Fibroblast of lung (primary cell): Measurements from ENCODE around the gene UTP25. TPM values are rescaled to one million over a fixed set of nuclear protein-coding genes. Genes with fewer than 3 reads are reported as not detected.
A peak's percentile ranks its signal among the peaks of the same experiment; 100 is the strongest.

Source experiments
- DNase-seq, 2 donors: peaks; one replicate each; pipeline versions ENCODE4 v3.0.0 to v3.0.0-alpha.2; 2010; ENCODE audit warnings: low read depth in 2 of 2
- H2AFZ ChIP-seq: 2 replicates; pipeline ENCODE4 v1.5.1; 2012; ENCODE audit warnings: low read length, control low read depth, inconsistent platforms
- H3K27ac ChIP-seq: 2 replicates; pipeline ENCODE4 v1.5.1; 2011; ENCODE audit warnings: low read length, control low read depth; ENCODE audit not compliant: insufficient read depth
- H3K27me3 ChIP-seq: 2 replicates; pipeline ENCODE4 v1.5.1; 2011; ENCODE audit warnings: mild to moderate bottlenecking, low read length; ENCODE audit not compliant: control insufficient read depth, insufficient read depth
- H3K36me3 ChIP-seq: 2 replicates; pipeline ENCODE4 v1.5.1; 2011; ENCODE audit warnings: low read length; ENCODE audit not compliant: control insufficient read depth, insufficient read depth
- H3K4me1 ChIP-seq: 2 replicates; pipeline ENCODE4 v1.5.1; 2011; ENCODE audit warnings: low read length; ENCODE audit not compliant: control insufficient read depth, insufficient read depth; ENCODE audit errors: extremely low read depth
- H3K4me2 ChIP-seq: 2 replicates; pipeline ENCODE4 v1.5.1; 2011; ENCODE audit warnings: low read length, control low read depth; ENCODE audit not compliant: insufficient read depth; ENCODE audit errors: extremely low read depth
- H3K4me3 ChIP-seq, 4 experiments: fragments of 200-600 bp in 1 of 4; sonication (generic) in 1 of 4; replicated peaks in 1 of 4; 2 replicates each; pipeline ENCODE4 v1.5.1; 2011 to 2016; ENCODE audit warnings: low read length in 4 of 4, low read depth in 3 of 4, mild to moderate bottlenecking in 3 of 4, control low read depth in 2 of 4, inconsistent platforms in 1 of 4, mixed read lengths in 1 of 4; ENCODE audit not compliant: insufficient read depth in 1 of 4; ENCODE audit errors: control extremely low read depth in 1 of 4
- H3K79me2 ChIP-seq: 2 replicates; pipeline ENCODE4 v1.5.1; 2012; ENCODE audit warnings: mild to moderate bottlenecking, low read length, inconsistent platforms; ENCODE audit not compliant: control insufficient read depth, insufficient read depth
- H3K9ac ChIP-seq: 2 replicates; pipeline ENCODE4 v1.5.1; 2011; ENCODE audit warnings: mild to moderate bottlenecking, low read length, control low read depth; ENCODE audit not compliant: insufficient read depth
- H3K9me3 ChIP-seq: 2 replicates; pipeline ENCODE4 v1.5.1; 2012; ENCODE audit warnings: low read depth, low read length; ENCODE audit not compliant: control insufficient read depth, insufficient read depth
- H4K20me1 ChIP-seq: 2 replicates; pipeline ENCODE4 v1.5.1; 2011; ENCODE audit warnings: low read length; ENCODE audit not compliant: control insufficient read depth, insufficient read depth; ENCODE audit errors: extremely low read depth
- EZH2 ChIP-seq: IDR thresholded peaks from 2 replicates; pipeline ENCODE4 v1.5.1; 2012; ENCODE audit warnings: low read length, control low read depth, mild to moderate bottlenecking; ENCODE audit errors: missing control alignments
- polyA plus RNA-seq, 2 donors: library from polyadenylated mRNA; depleted of rRNA in 1 of 2; stranded (reverse) in 1 of 2; unstranded in 1 of 2; fragments of >200 nt; gene quantifications; 2 replicates each; pipeline ENCODE4 v1.2.1, GENCODE V29; 2011 to 2012; ENCODE audit warnings: missing spikeins in 1 of 2
- total RNA-seq: library from RNA; depleted of rRNA; stranded (reverse); fragments of >200 nt; gene quantifications from 2 replicates; pipeline ENCODE4 v1.2.1, GENCODE V29; 2014
- TF ChIP-seq, protein P1 (sequence below), 2 donors: IDR thresholded peaks in 1 of 2; conservative IDR thresholded peaks in 1 of 2; 1 replicate in 1 of 2; 2 replicates in 1 of 2; pipeline ENCODE4 v1.5.1; 2011 to 2012; ENCODE audit warnings: low read length in 2 of 2, control low read depth in 1 of 2, inconsistent platforms in 1 of 2, low read depth in 1 of 2, mild to moderate bottlenecking in 1 of 2

Gene UTP25
- total and polyA plus RNA-seq, 2 donors (not counting 1 experiment from before 2014, with no cell fraction given): 10.4 to 12.3 TPM

DNA sequence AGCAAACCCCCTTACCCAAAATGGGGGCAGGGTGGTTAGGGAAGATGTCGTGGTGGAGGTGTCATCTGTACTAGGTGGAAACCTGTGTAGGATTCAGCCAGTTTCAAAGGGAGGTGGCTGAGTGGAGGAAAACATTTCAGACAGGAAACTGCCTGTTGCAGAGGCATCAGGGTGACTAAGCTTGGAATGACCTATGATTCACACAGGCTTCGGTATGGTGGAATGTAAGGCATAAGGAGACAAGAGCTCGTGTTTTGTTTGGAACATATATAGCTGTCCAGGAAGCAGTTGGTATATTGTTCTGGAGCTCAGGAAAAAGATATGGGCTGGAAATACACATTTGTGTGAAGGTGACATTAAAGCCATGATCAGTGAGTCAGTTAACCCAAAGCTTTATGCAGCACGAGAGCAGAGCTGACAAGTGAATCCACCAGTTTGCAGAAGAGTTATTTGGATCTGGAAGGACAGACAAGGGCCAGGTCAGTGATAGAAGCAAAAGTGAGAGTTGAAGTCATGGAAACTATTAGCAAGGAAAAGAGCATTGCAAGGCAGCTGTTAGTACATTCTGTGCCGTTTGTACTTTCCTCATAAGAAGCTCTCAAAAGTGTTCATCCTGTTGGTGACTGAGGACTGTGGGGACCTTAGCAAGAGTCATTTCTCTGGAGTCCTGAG is 12.2 kb downstream of the UTP25 start:
- TF ChIP-seq EZH2: no peak
- TF ChIP-seq, protein P1, sequence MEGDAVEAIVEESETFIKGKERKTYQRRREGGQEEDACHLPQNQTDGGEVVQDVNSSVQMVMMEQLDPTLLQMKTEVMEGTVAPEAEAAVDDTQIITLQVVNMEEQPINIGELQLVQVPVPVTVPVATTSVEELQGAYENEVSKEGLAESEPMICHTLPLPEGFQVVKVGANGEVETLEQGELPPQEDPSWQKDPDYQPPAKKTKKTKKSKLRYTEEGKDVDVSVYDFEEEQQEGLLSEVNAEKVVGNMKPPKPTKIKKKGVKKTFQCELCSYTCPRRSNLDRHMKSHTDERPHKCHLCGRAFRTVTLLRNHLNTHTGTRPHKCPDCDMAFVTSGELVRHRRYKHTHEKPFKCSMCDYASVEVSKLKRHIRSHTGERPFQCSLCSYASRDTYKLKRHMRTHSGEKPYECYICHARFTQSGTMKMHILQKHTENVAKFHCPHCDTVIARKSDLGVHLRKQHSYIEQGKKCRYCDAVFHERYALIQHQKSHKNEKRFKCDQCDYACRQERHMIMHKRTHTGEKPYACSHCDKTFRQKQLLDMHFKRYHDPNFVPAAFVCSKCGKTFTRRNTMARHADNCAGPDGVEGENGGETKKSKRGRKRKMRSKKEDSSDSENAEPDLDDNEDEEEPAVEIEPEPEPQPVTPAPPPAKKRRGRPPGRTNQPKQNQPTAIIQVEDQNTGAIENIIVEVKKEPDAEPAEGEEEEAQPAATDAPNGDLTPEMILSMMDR (conservative IDR thresholded peaks at IDR 0.05 in 1 of 2, IDR thresholded peaks at IDR 0.05 in 1 of 2; ENCODE audit: low read depth in 1 of 2, low read length in 2 of 2): no peak
- Histone ChIP-seq H3K4me1 (peaks cover 35% of the 10 kb centered on the region), H3K4me3 (peak overlapping the region in 1 of 4 experiments; percentile 15), H3K79me2 (peaks cover 18% of the 10 kb centered on the region), H3K36me3 (peaks cover 17% of the 10 kb centered on the region), H2AFZ (no peak overlapping the region), H4K20me1 (no peaks in the 10 kb centered on the region), H3K9me3 (no peaks in the 10 kb centered on the region), H3K9ac (no peak overlapping the region), H3K27ac (peak overlapping the region; percentile 85), H3K27me3 (no peaks in the 10 kb centered on the region), H3K4me2 (peak overlapping the region; percentile 61)
- DNase-seq: peak; percentile 94 to 98

- Histone ChIP-seq H3K79me2 (peaks cover 20% of the 10 kb centered on the region), H3K9me3 (no peaks in the 10 kb centered on the region), H3K36me3 (peaks cover 17% of the 10 kb centered on the region), H3K27ac (peak overlapping the region; percentile 85), H3K27me3 (no peaks in the 10 kb centered on the region), H3K4me3 (no peak overlapping the region), H4K20me1 (no peaks in the 10 kb centered on the region), H3K9ac (no peak overlapping the region), H2AFZ (no peak overlapping the region), H3K4me1 (peaks cover 37% of the 10 kb centered on the region), H3K4me2 (peak overlapping the region; percentile 18)
- TF ChIP-seq EZH2: no peak
- DNase-seq: peak in 1 of 2 donors; percentile 52
Observed at GRCh38 chr1:209840611-209841010, 12.8 kb downstream of the UTP25 start.

DNA sequence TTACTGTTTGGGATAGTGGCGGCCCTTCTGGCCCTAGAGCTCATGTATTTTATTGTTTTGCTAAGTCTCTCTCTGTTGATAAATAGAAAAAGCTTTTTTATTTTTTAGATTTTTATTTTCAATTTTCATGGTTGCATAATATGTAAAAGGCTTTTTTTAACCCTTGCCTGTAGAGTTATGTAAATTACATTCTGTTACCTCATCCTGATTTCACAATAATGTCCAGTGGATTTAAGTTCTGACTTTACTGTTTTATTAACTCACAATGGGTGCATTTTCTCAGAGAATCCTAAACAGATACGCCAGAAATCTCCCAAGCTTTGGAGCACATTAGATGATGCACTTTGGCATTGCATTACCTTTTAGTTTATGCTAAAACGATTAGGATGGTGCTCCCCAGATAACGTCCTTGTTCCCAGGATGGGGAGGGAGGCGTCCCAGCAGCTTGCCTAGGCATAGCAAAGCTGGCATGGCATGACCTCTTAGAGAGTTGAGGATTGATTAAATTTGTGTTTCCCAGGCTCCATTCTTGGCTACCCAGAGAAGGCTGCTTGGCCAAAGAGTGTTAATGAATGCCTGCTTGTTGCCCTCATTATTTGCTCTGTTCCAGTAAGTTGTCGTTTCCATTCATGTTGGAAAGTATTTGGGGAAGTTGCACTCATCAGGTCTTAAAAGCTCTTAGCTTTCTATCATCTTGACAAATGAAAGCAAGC is 17.1 kb downstream of the UTP25 start:
- Histone ChIP-seq H3K9me3 (no peaks in the 10 kb centered on the region), H3K4me3 (no peak overlapping the region), H3K9ac (no peak overlapping the region), H2AFZ (no peak overlapping the region), H4K20me1 (no peaks in the 10 kb centered on the region), H3K4me2 (no peak overlapping the region), H3K27me3 (no peaks in the 10 kb centered on the region), H3K27ac (no peak overlapping the region), H3K79me2 (peaks cover 29% of the 10 kb centered on the region), H3K36me3 (peaks cover 18% of the 10 kb centered on the region), H3K4me1 (peaks cover 18% of the 10 kb centered on the region)
- TF ChIP-seq EZH2: no peak
- TF ChIP-seq, protein P1 (conservative IDR thresholded peaks at IDR 0.05 in 1 of 2, IDR thresholded peaks at IDR 0.05 in 1 of 2; ENCODE audit: low read depth in 1 of 2, low read length in 2 of 2): no peak
- peak in 1 of 2 donors; percentile 50 for DNase-seq
